ENCODE data around the gene UBE2D1. TPM values are rescaled to one million over a fixed set of nuclear protein-coding genes. Genes with fewer than 3 reads are reported as not detected.

UBE2D1 gene
- total and polyA plus RNA-seq, 2 of the 13 experiments (the other 11 are each of a cell fraction or from before 2014, with no cell fraction given) = 6.2 to 13.8 TPM

GRCh38 chr10:58334817-58335305, at the start of gene UBE2D1 (continued):
- TF ChIP-seq RXRB (CRISPR knock-in tag; IDR thresholded peaks at IDR 0.05; ENCODE audit: borderline replicate concordance) = 0 out of 2 replicates have a peak, but pooled peaks have one; percentile 13
- TF ChIP-seq GPN1 (CRISPR knock-in tag; IDR thresholded peaks at IDR 0.05; ENCODE audit: borderline replicate concordance) = no peak
- 0 out of 2 replicates have a peak, but pooled peaks have one; percentile 60 for TF ChIP-seq ZNF256 (CRISPR knock-in tag; conservative IDR thresholded peaks at IDR 0.05)
- TF ChIP-seq POGK (CRISPR knock-in tag; conservative IDR thresholded peaks at IDR 0.05) = peak; percentile 56; the same call in 1 of the 2 replicates
- TF ChIP-seq ZNF816 (CRISPR knock-in tag; IDR thresholded peaks at IDR 0.05; ENCODE audit: borderline replicate concordance) = no peak
- TF ChIP-seq ZEB1 (IDR thresholded peaks at IDR 0.05; ENCODE audit: insufficient replicate concordance, low read depth) = peak; percentile 46
- TF ChIP-seq RERE (CRISPR knock-in tag; IDR thresholded peaks at IDR 0.05; ENCODE audit: low read depth) = no peak
- TF ChIP-seq NCOA2 (CRISPR knock-in tag; IDR thresholded peaks at IDR 0.05) = no peak; the same call in 1 of the 2 replicates
- no peak for TF ChIP-seq HIVEP1 (CRISPR knock-in tag; IDR thresholded peaks at IDR 0.05)
- peak; percentile 65 for TF ChIP-seq ZNF883 (CRISPR knock-in tag; IDR thresholded peaks at IDR 0.05; ENCODE audit: not compliant biosample characterization)
- TF ChIP-seq TBX2 (CRISPR knock-in tag; IDR thresholded peaks at IDR 0.05; ENCODE audit: borderline replicate concordance) = peak; percentile 76
- TF ChIP-seq TBP (CRISPR knock-in tag; IDR thresholded peaks at IDR 0.05) = peak; percentile 82; the same call in 1 of the 2 replicates
- no peak; the same call in 1 of the 2 replicates for TF ChIP-seq ZNF556 (CRISPR knock-in tag; IDR thresholded peaks at IDR 0.05; ENCODE audit: borderline replicate concordance)
- TF ChIP-seq PREB (CRISPR knock-in tag; IDR thresholded peaks at IDR 0.05) = no peak
- no peak for TF ChIP-seq ZNF225 (CRISPR knock-in tag; IDR thresholded peaks at IDR 0.05)
- TF ChIP-seq HNRNPK (IDR thresholded peaks at IDR 0.05; ENCODE audit: low read depth, low read length, poor library complexity, severe bottlenecking) = no peak
- TF ChIP-seq GPBP1L1 (CRISPR knock-in tag; IDR thresholded peaks at IDR 0.05) = no peak
- no peak for TF ChIP-seq ZNF484 (CRISPR knock-in tag; IDR thresholded peaks at IDR 0.05; ENCODE audit: borderline replicate concordance, low read depth)
- no peak for TF ChIP-seq SRSF4 (IDR thresholded peaks at IDR 0.05; ENCODE audit: low read depth, low read length, poor library complexity, severe bottlenecking)

Measured in HepG2 (cell line).